VCaP (cell line): ENCODE data around the gene UST.
"Not testable (repeated sequence)": the region's sequence is repeated elsewhere in the genome, so short reads cannot be mapped to it uniquely, and the experiment has no call there.

Experiments
- H3K27ac ChIP-seq: fragments of 450-650 bp; 2 replicates; pipeline ENCODE4 v1.5.1; 2017
- CTCF ChIP-seq: fragments of 450-650 bp; conservative IDR thresholded peaks from 2 replicates; pipeline ENCODE4 v1.5.1; 2017; ENCODE audit warnings: mild to moderate bottlenecking, moderate library complexity

The UST gene

GRCh38 chr6:148874698-148875293, 128.0 kb downstream of the UST start:
- TF ChIP-seq CTCF: no peak
- H3K27ac ChIP-seq: no peak overlapping the region

GRCh38 chr6:148878683-148879082, 131.9 kb downstream of the UST start:
- no peak overlapping the region for H3K27ac ChIP-seq
- no peak for TF ChIP-seq CTCF

GRCh38 chr6:148880742-148881141, 133.9 kb downstream of the UST start:
- H3K27ac ChIP-seq: not testable (repeated sequence)

- TF ChIP-seq CTCF: no peak
Observed at GRCh38 chr6:148881593-148882311, 134.9 kb downstream of the UST start.

GRCh38 chr6:148883270-148883669, 136.4 kb downstream of the UST start:
- TF ChIP-seq CTCF: no peak
- no peak overlapping the region for H3K27ac ChIP-seq

More at GRCh38 chr6:148881593-148882311, 134.9 kb downstream of the UST start:
- H3K27ac ChIP-seq: no peak overlapping the region

- no peak for TF ChIP-seq CTCF
- no peak overlapping the region for H3K27ac ChIP-seq
Observed at GRCh38 chr6:148884461-148884860, 137.6 kb downstream of the UST start.

- no peak overlapping the region for H3K27ac ChIP-seq
- TF ChIP-seq CTCF: no peak
Observed at GRCh38 chr6:148885136-148885865, 138.5 kb downstream of the UST start.
